Hepatocyte (in vitro differentiated cells): ENCODE measurements around the gene AIFM3.

ENCODE experiments used
- EZH2 ChIP-seq: fragments of 200-600 bp; sonication (generic); IDR thresholded peaks from 2 replicates; pipeline ENCODE4 v1.6.1; 2016; ENCODE audit warnings: antibody characterized with exemption, mild to moderate bottlenecking, borderline replicate concordance
- TF ChIP-seq, protein P1 (sequence below): fragments of 200-600 bp; sonication (generic); IDR thresholded peaks from 2 replicates; pipeline ENCODE4 v1.5.1; 2016; ENCODE audit warnings: antibody characterized with exemption, mild to moderate bottlenecking; ENCODE audit not compliant: poor library complexity

DNA sequence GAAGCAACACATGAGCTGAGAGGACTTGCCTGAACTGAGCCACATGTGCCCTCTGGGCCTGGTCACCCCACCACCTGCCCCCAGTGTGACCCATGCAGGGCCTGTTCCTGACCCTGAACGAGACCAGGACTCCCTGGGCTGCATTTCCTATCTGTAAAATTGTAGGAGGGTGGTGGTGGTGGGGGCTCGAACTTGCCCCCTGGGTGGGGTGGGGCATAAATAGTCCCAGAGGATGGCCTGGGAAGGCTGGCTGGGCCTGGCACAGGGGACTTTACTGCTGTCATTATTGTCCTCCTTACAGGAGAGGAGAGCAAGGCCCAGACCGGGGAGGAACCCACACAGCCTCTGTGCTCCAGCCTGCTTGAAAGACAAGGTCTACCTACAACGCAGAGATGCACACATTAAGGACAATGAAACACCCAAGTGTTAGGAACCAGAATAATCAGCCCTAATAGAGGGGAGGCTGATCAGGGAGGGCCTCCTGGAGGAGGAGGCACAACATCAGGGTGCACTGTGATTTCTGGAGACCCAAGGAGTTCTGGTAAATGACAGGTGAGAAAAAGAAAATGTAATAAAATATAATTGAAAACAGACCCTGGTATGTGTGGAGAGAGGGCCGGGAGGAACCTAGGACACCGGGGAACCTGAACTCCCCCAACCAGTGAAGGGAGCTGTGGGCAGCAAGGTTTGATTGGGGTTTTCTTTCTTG lies 2.8 kb upstream of the AIFM3 start:
- TF ChIP-seq, protein P1, sequence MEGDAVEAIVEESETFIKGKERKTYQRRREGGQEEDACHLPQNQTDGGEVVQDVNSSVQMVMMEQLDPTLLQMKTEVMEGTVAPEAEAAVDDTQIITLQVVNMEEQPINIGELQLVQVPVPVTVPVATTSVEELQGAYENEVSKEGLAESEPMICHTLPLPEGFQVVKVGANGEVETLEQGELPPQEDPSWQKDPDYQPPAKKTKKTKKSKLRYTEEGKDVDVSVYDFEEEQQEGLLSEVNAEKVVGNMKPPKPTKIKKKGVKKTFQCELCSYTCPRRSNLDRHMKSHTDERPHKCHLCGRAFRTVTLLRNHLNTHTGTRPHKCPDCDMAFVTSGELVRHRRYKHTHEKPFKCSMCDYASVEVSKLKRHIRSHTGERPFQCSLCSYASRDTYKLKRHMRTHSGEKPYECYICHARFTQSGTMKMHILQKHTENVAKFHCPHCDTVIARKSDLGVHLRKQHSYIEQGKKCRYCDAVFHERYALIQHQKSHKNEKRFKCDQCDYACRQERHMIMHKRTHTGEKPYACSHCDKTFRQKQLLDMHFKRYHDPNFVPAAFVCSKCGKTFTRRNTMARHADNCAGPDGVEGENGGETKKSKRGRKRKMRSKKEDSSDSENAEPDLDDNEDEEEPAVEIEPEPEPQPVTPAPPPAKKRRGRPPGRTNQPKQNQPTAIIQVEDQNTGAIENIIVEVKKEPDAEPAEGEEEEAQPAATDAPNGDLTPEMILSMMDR: no peak
- peak; percentile 38 for TF ChIP-seq EZH2
